GM12878 (cell line): ENCODE data around the gene MRAP2.

Source experiments
- CHD2 ChIP-seq: IDR thresholded peaks from 2 replicates; pipeline ENCODE4 v1.6.1; 2011; ENCODE audit warnings: low read depth, low read length, improper control_type of control experiment, borderline replicate concordance
- EGR1 ChIP-seq, 2 experiments: IDR thresholded peaks; 1 replicate in 1 of 2; 2 replicates in 1 of 2; pipeline ENCODE4 v1.6.1; 2011 to 2012; ENCODE audit warnings: low read depth in 2 of 2, low read length in 2 of 2, borderline replicate concordance in 1 of 2, mild to moderate bottlenecking in 1 of 2, moderate library complexity in 1 of 2
- POLR2AphosphoS5 ChIP-seq: IDR thresholded peaks from 2 replicates; pipeline ENCODE4 v1.6.1; 2011; ENCODE audit warnings: mild to moderate bottlenecking, low read length, inconsistent platforms

DNA sequence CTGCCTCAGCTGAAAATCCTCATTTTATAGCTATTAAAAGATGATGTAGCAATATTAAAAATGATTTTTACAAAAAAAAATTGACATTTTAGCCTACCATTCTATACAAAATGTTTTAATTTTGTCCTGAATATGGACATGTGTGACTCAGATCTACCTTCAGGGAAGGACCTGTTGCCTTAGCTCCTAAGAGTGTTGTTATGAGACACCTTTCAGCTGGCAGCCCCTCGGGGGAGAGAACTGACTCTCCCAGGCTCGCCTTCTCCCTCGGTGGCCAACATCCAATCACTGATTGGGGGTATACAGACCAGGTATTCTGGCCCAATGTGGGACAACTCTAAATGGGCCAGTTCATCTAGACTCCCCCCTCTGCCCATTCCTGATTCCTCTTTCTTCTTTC lies 32.5 kb upstream of the MRAP2 start:
- TF ChIP-seq POLR2AphosphoS5 (no peak), EGR1 (IDR thresholded peaks at IDR 0.05; ENCODE audit: borderline replicate concordance in 1 of 2, low read depth in 2 of 2, low read length in 2 of 2) (no peak), CHD2 (no peak)
